Muscle layer of duodenum (tissue), 2 donors: Measurements from ENCODE around the gene ZDHHC14.
"Not testable (repeated sequence)": the region's sequence is repeated elsewhere in the genome, so short reads cannot be mapped to it uniquely, and the experiment has no call there.

Source experiments
- H3K27ac ChIP-seq: one replicate; pipeline ENCODE4 v1.7.0; 2013; ENCODE audit warnings: mild to moderate bottlenecking, low read length
- H3K27me3 ChIP-seq: one replicate; pipeline ENCODE4 v1.7.0; 2013; ENCODE audit warnings: low read depth, mild to moderate bottlenecking, control low read depth, low read length
- H3K36me3 ChIP-seq, 2 donors: one replicate each; pipeline ENCODE4 v1.7.0; 2013; ENCODE audit warnings: low read length in 2 of 2, control low read depth in 1 of 2, mild to moderate bottlenecking in 1 of 2; ENCODE audit not compliant: insufficient read depth in 2 of 2, control insufficient read depth in 1 of 2
- H3K4me1 ChIP-seq, 2 donors: one replicate each; pipeline ENCODE4 v1.7.0; 2013; ENCODE audit warnings: low read length in 2 of 2, mild to moderate bottlenecking in 2 of 2, control low read depth in 1 of 2, moderate library complexity in 1 of 2; ENCODE audit not compliant: insufficient read depth in 2 of 2, control insufficient read depth in 1 of 2
- H3K4me3 ChIP-seq, 2 donors: one replicate each; pipeline ENCODE4 v1.7.0; 2013; ENCODE audit warnings: low read length in 2 of 2, low read depth in 1 of 2, mild to moderate bottlenecking in 1 of 2
- H3K9me3 ChIP-seq, 2 donors: one replicate each; pipeline ENCODE4 v1.7.0; 2013; ENCODE audit warnings: low read length in 2 of 2, control low read depth in 1 of 2, mild to moderate bottlenecking in 1 of 2; ENCODE audit not compliant: control insufficient read depth in 1 of 2
- donor health status: healthy.

ZDHHC14 gene

DNA sequence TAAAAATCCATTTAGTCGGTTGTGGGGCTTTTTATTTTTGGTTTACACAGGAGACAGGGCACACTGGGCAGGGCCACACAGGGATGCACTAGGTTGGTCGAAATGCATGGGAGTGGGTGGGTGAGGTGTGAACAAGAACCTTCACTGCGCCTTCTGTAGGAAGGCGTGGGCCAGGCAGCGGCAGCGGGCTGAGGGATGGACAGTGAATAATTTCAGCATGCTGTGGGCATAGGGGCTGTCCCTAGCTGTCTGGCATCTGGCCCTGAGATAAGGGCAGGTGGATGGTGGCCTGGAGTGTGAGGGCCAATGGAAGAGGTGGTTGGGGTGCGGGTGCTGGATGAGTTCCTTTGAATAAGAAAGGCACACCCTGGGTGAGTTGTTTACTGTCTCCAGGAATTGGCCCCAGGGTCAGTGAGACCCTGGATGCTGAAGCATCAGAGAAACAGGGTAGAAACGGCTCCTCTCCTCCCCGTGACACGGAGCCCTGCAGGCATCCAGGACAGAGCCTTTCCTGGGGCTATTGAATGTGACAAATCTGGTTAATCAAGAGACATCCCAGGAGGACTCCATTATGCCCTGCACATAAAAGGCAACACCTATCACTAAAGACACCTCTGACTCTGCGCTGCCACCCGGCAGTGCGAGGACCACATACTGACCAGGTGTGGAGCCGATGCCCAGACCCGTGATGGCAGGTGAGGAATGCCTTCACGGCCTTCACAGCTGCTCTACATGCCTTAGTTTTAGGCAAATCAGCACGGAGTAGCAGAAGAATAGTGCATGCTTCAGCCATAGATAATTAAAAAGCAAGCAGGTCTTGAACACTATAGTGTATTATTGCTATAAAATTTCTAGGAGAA is 319.0 kb downstream of the ZDHHC14 start:
- peaks cover 0 to 2% of the 10 kb centered on the region in 2 donors for H3K9me3 ChIP-seq
- no peak overlapping the region for H3K27ac ChIP-seq
- no peaks in the 10 kb centered on the region for H3K27me3 ChIP-seq
- H3K36me3 ChIP-seq, result no peaks in the 10 kb centered on the region
- no peaks in the 10 kb centered on the region for H3K4me1 ChIP-seq
- no peak overlapping the region for H3K4me3 ChIP-seq

DNA sequence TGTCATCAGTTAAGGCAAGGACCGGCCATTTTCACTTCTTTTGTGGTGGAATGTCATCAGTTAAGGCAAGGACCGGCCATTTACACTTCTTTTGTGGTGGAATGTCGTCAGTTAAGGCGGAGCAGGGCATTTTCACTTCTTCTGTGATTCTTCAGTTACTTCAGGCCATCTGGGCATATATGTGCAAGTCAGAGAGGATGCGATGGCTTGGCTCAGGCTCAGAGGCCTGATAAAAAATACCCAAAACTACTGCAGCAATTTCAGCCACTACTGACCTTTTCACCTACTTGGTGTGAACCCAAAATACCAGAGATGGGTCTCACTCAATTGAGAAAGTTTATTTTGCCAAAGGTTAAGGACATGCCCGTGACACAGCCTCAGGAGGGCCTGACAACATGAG is 325.4 kb downstream of the ZDHHC14 start:
- H3K27ac ChIP-seq, result not testable (repeated sequence)

DNA sequence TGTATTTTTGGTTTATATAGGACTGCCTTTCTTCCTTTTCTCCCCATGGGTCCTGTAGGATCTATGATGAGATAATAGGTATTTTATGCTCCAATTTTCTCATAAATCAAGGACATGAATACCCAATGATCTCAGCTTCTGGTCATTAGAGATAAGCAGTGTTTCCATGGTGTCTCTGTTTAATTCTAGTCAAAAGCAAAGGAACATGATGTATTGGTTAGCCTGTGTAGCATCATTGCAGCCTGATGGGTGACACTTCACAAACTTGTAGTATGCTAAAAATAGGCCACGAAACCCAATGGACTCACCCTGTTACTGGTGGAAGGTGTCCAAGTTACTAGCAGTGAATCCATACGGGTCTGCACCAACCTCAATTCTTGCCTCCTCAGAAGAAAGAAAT is 325.9 kb downstream of the ZDHHC14 start:
- H3K9me3 ChIP-seq, result no peaks in the 10 kb centered on the region
- H3K27me3 ChIP-seq, result no peaks in the 10 kb centered on the region
- no peak overlapping the region for H3K4me3 ChIP-seq
- no peaks in the 10 kb centered on the region for H3K36me3 ChIP-seq
- no peaks in the 10 kb centered on the region for H3K4me1 ChIP-seq
- no peak overlapping the region for H3K27ac ChIP-seq

More for the DNA sequence above, 325.4 kb downstream of the ZDHHC14 start:
- not testable (repeated sequence) for H3K4me3 ChIP-seq, H3K36me3 ChIP-seq, H3K27me3 ChIP-seq, H3K4me1 ChIP-seq, H3K9me3 ChIP-seq

DNA sequence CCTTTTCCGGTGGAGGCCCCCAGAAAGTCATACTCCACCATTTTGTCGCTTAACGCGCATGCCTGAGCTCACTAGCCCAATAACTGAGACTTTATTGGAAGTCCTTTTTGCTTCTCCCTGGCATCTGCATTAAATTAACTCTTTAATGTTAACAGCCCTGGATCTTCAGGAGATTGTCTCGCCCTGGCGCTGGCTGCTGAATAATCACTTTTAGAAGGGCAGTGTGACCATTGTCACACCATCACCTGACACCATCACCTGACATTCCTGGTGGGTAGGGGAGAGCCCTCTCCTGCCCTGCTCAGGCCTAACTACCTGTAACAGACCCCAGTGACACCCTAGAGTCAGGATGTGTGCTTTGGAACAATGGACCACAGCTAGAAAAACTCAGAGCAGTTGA is 326.6 kb downstream of the ZDHHC14 start:
- Histone ChIP-seq H3K36me3 (no peaks in the 10 kb centered on the region), H3K4me1 (no peaks in the 10 kb centered on the region), H3K9me3 (no peaks in the 10 kb centered on the region), H3K4me3 (no peak overlapping the region), H3K27me3 (no peaks in the 10 kb centered on the region), H3K27ac (no peak overlapping the region)

DNA sequence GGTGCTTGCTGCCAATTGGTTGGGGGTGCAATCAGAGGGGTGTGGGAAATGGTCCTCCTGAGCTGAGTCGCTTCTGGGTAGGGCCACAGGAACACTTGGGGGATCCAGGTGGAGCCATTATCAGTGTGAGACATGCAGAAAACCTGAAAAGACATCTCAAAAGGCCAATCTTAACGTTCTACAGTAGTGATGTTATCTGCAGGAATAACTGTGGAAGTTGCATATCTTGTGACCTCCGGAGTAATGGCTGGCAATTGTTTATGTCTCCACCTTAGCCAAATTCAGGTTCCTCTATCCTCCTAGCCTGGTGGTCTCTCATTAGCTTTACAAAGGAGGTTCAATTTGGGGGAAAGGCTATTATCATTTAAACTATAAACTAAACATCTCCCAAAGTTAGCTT is 327.2 kb downstream of the ZDHHC14 start:
- H3K9me3 ChIP-seq, result no peaks in the 10 kb centered on the region
- H3K27ac ChIP-seq, result no peak overlapping the region
- no peaks in the 10 kb centered on the region for H3K27me3 ChIP-seq
- H3K36me3 ChIP-seq, result no peaks in the 10 kb centered on the region
- H3K4me1 ChIP-seq, result no peaks in the 10 kb centered on the region
- H3K4me3 ChIP-seq, result no peak overlapping the region

DNA sequence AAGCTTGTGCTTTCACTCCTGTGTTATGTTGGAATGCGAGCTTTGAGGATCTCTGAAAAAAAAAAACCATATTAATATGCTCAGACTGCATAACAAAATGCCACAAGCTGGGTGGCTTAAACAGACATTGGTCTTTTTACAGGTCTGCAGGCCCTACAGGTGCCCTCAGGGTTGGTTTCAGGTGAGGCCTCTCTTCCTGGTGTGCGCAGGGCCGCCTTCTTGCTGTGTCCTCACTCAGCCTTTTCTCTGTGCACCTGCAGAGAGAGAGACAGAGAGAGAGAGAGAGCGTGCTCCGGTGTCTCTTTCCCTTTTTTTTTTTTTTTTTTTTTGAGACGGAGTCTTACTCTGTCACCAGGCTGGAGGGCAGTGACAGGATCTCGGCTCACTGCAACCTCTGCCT is 327.9 kb downstream of the ZDHHC14 start:
- Histone ChIP-seq H3K4me1 (no peaks in the 10 kb centered on the region), H3K36me3 (no peaks in the 10 kb centered on the region), H3K9me3 (no peaks in the 10 kb centered on the region), H3K27me3 (no peaks in the 10 kb centered on the region), H3K27ac (no peak overlapping the region), H3K4me3 (no peak overlapping the region)

DNA sequence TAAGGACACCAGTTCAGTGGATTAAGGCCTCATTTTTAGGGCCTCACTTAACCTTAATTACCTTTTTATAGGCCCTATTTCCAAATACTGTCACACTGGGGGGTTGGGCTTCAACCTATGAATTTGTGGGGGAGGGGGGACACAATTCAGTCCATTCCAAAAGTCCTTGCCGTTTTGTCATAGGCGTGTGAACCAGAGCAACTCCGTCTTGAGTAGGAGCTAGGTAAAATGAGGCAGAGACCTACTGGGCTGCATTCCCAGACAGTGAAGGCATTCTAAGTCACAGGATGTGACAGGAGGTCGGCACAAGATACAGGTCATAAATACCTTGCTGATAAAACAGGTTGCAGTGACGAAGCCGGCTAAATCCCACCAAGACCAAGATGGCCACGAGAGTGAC is 328.6 kb downstream of the ZDHHC14 start:
- H3K4me1 ChIP-seq, result no peaks in the 10 kb centered on the region
- no peaks in the 10 kb centered on the region for H3K36me3 ChIP-seq
- no peak overlapping the region for H3K4me3 ChIP-seq
- no peak overlapping the region for H3K27ac ChIP-seq
- no peaks in the 10 kb centered on the region for H3K27me3 ChIP-seq
- no peaks in the 10 kb centered on the region for H3K9me3 ChIP-seq

DNA sequence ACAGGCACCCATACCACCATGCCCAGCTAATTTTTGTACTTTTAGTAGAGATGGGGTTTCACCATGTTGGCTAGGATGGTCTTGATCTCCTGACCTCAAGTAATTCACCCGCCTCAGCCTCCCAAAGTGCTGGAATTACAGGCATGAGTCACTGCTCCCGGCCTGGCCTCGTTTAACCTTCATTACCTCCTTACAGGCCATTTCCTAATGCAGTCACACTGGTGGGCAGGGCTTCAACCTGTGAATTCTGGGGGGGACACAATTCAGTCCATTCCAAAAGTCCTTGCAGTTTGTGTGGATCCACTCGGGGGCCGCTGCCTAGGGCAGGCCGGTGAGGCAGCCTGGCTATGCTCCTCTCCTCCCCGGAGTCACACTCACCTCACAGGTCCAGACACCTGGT is 329.6 kb downstream of the ZDHHC14 start:
- Histone ChIP-seq H3K4me1 (no peaks in the 10 kb centered on the region), H3K4me3 (no peak overlapping the region), H3K27ac (no peak overlapping the region), H3K27me3 (no peaks in the 10 kb centered on the region), H3K9me3 (no peaks in the 10 kb centered on the region), H3K36me3 (no peaks in the 10 kb centered on the region)

DNA sequence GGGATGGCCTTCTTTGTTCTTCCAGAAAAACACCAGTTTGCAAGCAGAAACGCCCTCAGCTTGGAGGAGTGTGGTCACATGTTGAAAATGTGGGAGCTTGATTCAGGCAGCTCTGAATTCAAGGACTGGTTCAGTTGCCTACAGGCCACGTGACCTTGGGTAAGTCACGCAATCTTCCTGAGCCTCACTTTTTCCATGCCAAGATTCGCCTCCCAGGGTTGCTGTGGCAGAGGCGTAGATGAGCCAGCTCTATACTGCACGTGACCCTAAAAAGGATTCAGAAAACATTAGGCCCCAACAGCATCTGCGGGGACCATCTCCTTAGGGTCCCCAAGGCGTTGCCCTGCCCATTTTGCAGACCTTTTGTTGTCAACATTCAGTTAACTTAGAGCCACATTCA is 330.1 kb downstream of the ZDHHC14 start:
- Histone ChIP-seq H3K4me1 (no peaks in the 10 kb centered on the region), H3K4me3 (no peak overlapping the region), H3K9me3 (no peaks in the 10 kb centered on the region), H3K36me3 (no peaks in the 10 kb centered on the region), H3K27me3 (no peaks in the 10 kb centered on the region), H3K27ac (no peak overlapping the region)

DNA sequence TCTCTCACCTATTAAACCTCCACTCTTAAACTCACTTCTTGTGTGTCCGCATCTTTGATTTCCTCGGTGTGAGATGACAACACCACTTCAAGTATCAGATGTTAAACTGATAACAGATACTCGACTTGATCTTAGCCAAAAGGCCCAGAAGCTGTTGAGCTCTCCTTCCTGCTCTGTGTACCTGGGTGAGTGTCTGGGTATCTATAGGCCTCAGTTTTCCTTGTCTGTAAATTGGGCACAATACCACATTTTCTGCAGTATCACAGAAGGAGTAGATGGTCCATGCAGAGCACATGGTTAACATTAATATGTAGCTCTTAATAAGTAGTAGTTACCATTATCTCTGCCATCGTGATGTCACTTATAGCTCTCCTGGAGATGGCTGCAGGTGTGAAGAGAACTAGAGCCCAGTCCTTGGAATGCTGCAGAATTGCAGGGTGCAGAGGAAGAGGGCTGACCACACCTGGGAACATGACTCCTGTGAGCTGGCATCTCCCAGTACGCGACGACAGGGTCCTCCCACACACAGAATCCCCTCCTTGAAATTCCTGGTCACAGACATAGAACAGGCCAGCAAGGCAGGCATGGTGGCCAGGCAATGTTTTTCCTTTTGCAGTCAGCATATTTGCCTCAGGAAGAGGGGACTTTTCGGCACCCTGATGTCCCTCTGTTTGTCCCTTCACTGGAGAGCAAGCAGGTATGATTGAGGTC is 331.8 kb downstream of the ZDHHC14 start:
- Histone ChIP-seq H3K27ac (no peak overlapping the region), H3K27me3 (no peaks in the 10 kb centered on the region), H3K4me3 (no peak overlapping the region), H3K36me3 (no peaks in the 10 kb centered on the region), H3K9me3 (no peaks in the 10 kb centered on the region), H3K4me1 (no peaks in the 10 kb centered on the region)

DNA sequence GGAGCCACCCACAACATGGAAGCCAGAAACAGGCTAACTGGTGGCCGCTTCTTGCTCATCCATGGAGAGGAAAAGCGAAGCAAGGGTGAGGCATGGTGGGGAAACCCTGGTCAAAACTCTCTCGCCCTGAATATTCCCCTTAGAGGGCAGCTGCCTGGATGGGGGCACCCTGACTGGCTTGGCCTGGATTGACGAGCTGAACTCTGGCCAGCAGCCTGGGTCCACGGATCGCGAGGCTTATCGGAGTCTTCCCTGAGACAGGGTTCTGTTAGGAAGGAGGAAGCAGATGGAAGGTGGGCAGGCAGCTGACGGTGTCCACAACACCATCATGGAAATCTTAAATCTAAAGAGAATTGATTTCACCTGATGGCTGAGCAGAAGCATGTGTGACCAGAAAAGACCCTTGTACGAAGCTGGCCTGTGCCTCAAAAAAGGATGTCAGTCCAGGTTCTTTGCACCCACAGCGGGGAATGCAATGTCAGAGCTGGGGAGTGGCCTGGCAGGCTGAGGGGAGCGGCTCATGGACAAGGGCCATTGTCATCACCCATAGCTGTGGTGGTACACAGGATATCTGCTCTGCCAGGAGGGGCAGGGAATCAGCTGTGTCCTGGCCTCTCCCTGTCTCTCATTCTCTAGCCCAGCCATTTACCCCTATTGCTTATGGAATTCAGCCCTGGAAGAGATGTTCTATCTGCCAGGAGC is 332.6 kb downstream of the ZDHHC14 start:
- no peaks in the 10 kb centered on the region for H3K27me3 ChIP-seq
- H3K9me3 ChIP-seq, result no peaks in the 10 kb centered on the region
- no peaks in the 10 kb centered on the region for H3K36me3 ChIP-seq
- H3K4me3 ChIP-seq, result no peak overlapping the region
- H3K27ac ChIP-seq, result no peak overlapping the region
- no peaks in the 10 kb centered on the region for H3K4me1 ChIP-seq
